CD4-positive, alpha-beta T cell treated with Interleukin-2 at 100 ng/mL for 4 hours (primary cell): ENCODE results near the gene BPIFA1.

Experiments used
- DNase-seq: peaks from one replicate; pipeline ENCODE4 v3.0.0-alpha.2; 2020; ENCODE audit warnings: low spot score

The BPIFA1 gene

GRCh38 chr20:33239979-33240736 lies 4.4 kb downstream of the BPIFA1 start:
- no peak for DNase-seq

- no peak for DNase-seq
Observed at GRCh38 chr20:33240923-33241322, 5.1 kb downstream of the BPIFA1 start.

GRCh38 chr20:33242319-33243100 lies 6.7 kb downstream of the BPIFA1 start:
- no peak for DNase-seq

GRCh38 chr20:33246077-33246476 lies 10.3 kb downstream of the BPIFA1 start:
- DNase-seq: no peak

GRCh38 chr20:33249456-33249855 lies 13.7 kb downstream of the BPIFA1 start:
- no peak for DNase-seq

GRCh38 chr20:33250666-33251065 lies 14.9 kb downstream of the BPIFA1 start:
- DNase-seq: no peak

- no peak for DNase-seq
Observed at GRCh38 chr20:33251496-33251895, 15.7 kb downstream of the BPIFA1 start.

- DNase-seq: no peak
Observed at GRCh38 chr20:33252460-33252859, 16.7 kb downstream of the BPIFA1 start.

GRCh38 chr20:33255005-33255404 lies 19.2 kb downstream of the BPIFA1 start:
- no peak for DNase-seq

- DNase-seq: no peak
Observed at GRCh38 chr20:33257237-33257636, 21.4 kb downstream of the BPIFA1 start.

GRCh38 chr20:33259371-33259770 lies 23.6 kb downstream of the BPIFA1 start:
- no peak for DNase-seq

- DNase-seq: no peak
Observed at GRCh38 chr20:33261465-33261864, 25.7 kb downstream of the BPIFA1 start.

- no peak for DNase-seq
Observed at GRCh38 chr20:33262658-33263065, 26.9 kb downstream of the BPIFA1 start.

- DNase-seq: no peak
Observed at GRCh38 chr20:33263784-33264183, 28.0 kb downstream of the BPIFA1 start.

- no peak for DNase-seq
Observed at GRCh38 chr20:33267701-33268100, 31.9 kb downstream of the BPIFA1 start.

GRCh38 chr20:33272155-33272873 lies 36.5 kb downstream of the BPIFA1 start:
- no peak for DNase-seq

- no peak for DNase-seq
Observed at GRCh38 chr20:33273117-33273851, 37.5 kb downstream of the BPIFA1 start.

- DNase-seq: no peak
Observed at GRCh38 chr20:33275215-33275614, 39.4 kb downstream of the BPIFA1 start.

GRCh38 chr20:33275871-33276270 lies 40.1 kb downstream of the BPIFA1 start:
- DNase-seq: no peak

- no peak for DNase-seq
Observed at GRCh38 chr20:33276303-33277113, 40.7 kb downstream of the BPIFA1 start.
